AG09309 (cell line): ENCODE data around the gene TMEM151A.
"Not testable (repeated sequence)": the region's sequence is repeated elsewhere in the genome, so short reads cannot be mapped to it uniquely, and the experiment has no call there.

Experiments
- DNase-seq: peaks from one replicate; pipeline ENCODE4 v3.0.0-alpha.2; 2010; ENCODE audit warnings: low read depth
- H3K4me3 ChIP-seq: 2 replicates; pipeline ENCODE4 v1.5.1; 2011; ENCODE audit warnings: mild to moderate bottlenecking, low read depth, low read length, moderate library complexity; ENCODE audit not compliant: control insufficient read depth
- CTCF ChIP-seq: IDR thresholded peaks from 2 replicates; pipeline ENCODE4 v1.5.1; 2011; ENCODE audit warnings: mild to moderate bottlenecking, low read depth, low read length, inconsistent platforms; ENCODE audit not compliant: insufficient read depth, control insufficient read depth; ENCODE audit errors: missing control alignments

Gene TMEM151A

GRCh38 chr11:66317723-66318599 lies 26.3 kb downstream of the TMEM151A start:
- H3K4me3 ChIP-seq: no peak overlapping the region; the same call in 1 of the 2 replicates
- TF ChIP-seq CTCF: no peak
- DNase-seq: peak; percentile 66

- no peak for TF ChIP-seq CTCF
- H3K4me3 ChIP-seq: no peak overlapping the region
- DNase-seq: no peak
These were observed 26.9 kb downstream of the TMEM151A start for GRCh38 chr11:66318600-66318970.

GRCh38 chr11:66320289-66320688 lies 28.6 kb downstream of the TMEM151A start:
- DNase-seq, H3K4me3 ChIP-seq: not testable (repeated sequence)

- H3K4me3 ChIP-seq, DNase-seq: not testable (repeated sequence)
These were observed 29.1 kb downstream of the TMEM151A start for GRCh38 chr11:66320748-66321147.

- DNase-seq: no peak
- TF ChIP-seq CTCF: no peak
- no peak overlapping the region for H3K4me3 ChIP-seq
These were observed 29.9 kb downstream of the TMEM151A start for GRCh38 chr11:66321606-66322005.

DNA sequence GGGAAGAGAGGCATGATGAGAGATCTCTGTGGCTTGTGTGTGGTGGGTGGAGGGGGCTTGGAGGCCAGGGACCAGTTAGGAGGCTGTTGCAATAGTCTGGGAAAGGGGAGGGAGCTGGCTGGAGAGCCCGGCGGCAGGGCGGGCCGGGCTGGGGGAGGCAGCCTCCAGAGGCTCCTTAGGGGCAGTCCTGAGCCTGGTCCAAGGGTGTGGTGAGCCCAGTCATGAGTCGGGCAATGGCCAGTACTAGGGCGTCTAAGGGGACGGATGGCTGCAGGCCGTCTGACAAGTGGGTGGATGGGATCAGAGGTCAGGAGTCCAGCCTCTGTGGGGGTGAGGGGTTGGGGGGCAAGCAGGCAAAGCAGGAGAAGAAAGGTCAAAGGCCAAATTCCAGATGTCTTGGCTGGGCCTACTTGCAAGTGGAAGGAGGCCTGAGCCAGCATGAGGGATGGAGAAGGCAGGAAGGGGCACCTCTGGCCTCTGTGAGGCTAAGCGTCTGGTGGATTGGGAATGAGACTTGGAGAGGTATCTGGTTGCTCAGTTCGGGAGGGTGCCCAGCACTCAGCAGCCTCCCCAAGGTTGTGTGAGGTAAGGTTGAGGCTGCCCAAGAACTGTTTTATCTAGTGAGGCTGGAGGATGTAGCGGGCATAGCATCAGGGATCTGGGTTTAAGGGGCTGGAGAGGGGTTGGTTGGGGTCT lies 31.2 kb downstream of the TMEM151A start:
- no peak for DNase-seq
- no peak overlapping the region for H3K4me3 ChIP-seq
- no peak for TF ChIP-seq CTCF

- no peak for DNase-seq
- no peak for TF ChIP-seq CTCF
- H3K4me3 ChIP-seq: no peak overlapping the region
These were observed 32.0 kb downstream of the TMEM151A start for GRCh38 chr11:66323684-66324083.

DNA sequence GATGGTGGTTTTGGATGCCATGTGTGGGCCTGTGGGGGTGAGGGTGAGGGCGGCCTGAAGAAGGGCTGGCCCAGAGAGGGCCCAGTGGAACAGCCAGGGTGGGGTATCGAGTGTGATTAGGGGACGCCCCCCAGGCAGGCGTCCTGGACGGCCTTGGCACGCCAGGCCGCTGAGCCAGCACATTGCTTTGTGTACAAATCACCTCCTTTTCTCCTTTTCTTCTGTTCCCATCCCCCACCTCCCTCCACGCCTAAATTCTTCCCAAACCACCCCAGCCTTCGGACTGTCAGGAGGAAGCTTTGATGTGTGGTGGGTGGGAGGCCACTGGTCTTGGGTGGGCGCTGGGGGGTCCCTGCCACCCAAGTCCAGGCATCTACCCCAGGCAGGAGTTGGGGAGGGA lies 33.0 kb downstream of the TMEM151A start:
- no peak overlapping the region for H3K4me3 ChIP-seq
- no peak for DNase-seq
- TF ChIP-seq CTCF: no peak
